HepG2 (cell line): ENCODE measurements around the gene MBIP. TPM values are rescaled to one million over a fixed set of nuclear protein-coding genes. Genes with fewer than 3 reads are reported as not detected.
A peak's percentile ranks its signal among the peaks of the same experiment; 100 is the strongest.

Experiments used
- AGO1 ChIP-seq: fragments of 200-400 bp; formaldehyde crosslinking; IDR thresholded peaks from 2 replicates; pipeline ENCODE4 v1.6.1; 2017; ENCODE audit warnings: mild to moderate bottlenecking, low read depth, low read length, moderate library complexity; ENCODE audit not compliant: poor library complexity, severe bottlenecking
- ATAD3A ChIP-seq: sonication (generic); formaldehyde crosslinking; IDR thresholded peaks from 2 replicates; pipeline ENCODE4 v1.4.0; 2020; ENCODE audit warnings: missing genetic modification reagents
- CBFB ChIP-seq: sonication (generic); formaldehyde crosslinking; IDR thresholded peaks from 2 replicates; pipeline ENCODE4 v1.4.0; 2020; ENCODE audit warnings: missing genetic modification reagents
- GZF1 ChIP-seq: sonication (generic); formaldehyde crosslinking; IDR thresholded peaks from 2 replicates; pipeline ENCODE4 v1.5.1; 2020; ENCODE audit warnings: mild to moderate bottlenecking, missing genetic modification reagents
- HDAC1 ChIP-seq: sonication (generic); formaldehyde crosslinking; IDR thresholded peaks from 2 replicates; pipeline ENCODE4 v1.5.1; 2020; ENCODE audit warnings: mild to moderate bottlenecking, missing genetic modification reagents
- MED13 ChIP-seq: sonication (generic); formaldehyde crosslinking; IDR thresholded peaks from 2 replicates; pipeline ENCODE4 v1.5.0; 2020; ENCODE audit warnings: missing genetic modification reagents
- RELA ChIP-seq: sonication (generic); formaldehyde crosslinking; IDR thresholded peaks from 2 replicates; pipeline ENCODE4 v1.4.0; 2020; ENCODE audit warnings: missing genetic modification reagents
- SMAD9 ChIP-seq: sonication (generic); formaldehyde crosslinking; IDR thresholded peaks from 2 replicates; pipeline ENCODE4 v1.5.1; 2020; ENCODE audit warnings: mild to moderate bottlenecking, missing genetic modification reagents
- SP140L ChIP-seq: sonication (generic); formaldehyde crosslinking; IDR thresholded peaks from 2 replicates; pipeline ENCODE4 v1.4.0; 2020; ENCODE audit warnings: missing genetic modification reagents, borderline replicate concordance
- ZMYM3 ChIP-seq: sonication (generic); formaldehyde crosslinking; IDR thresholded peaks from 2 replicates; pipeline ENCODE4 v1.5.1; 2020; ENCODE audit warnings: mild to moderate bottlenecking, missing genetic modification reagents
- ZNF607 ChIP-seq: sonication (generic); formaldehyde crosslinking; IDR thresholded peaks from 2 replicates; pipeline ENCODE4 v1.5.1; 2020; ENCODE audit warnings: missing genetic modification reagents, mild to moderate bottlenecking, borderline replicate concordance
- ZNF724P ChIP-seq: sonication (generic); formaldehyde crosslinking; IDR thresholded peaks from 2 replicates; pipeline ENCODE4 v1.8.0; 2022; ENCODE audit warnings: missing genetic modification reagents, borderline replicate concordance
- polyA plus RNA-seq, 8 experiments: library from polyadenylated mRNA; depleted of rRNA in 3 of 8; stranded (reverse) in 7 of 8; unstranded in 1 of 8; fragments of >200 nt; fragmentation: Illumina TruSeq in 4 of 8; extraction: Trizol in 4 of 8; gene quantifications; 2 replicates each; pipeline versions ENCODE4 v1.2.1 to v1.2.3, GENCODE V29; 2011 to 2016; ENCODE audit warnings: low read depth in 4 of 8, missing spikeins in 1 of 8, mixed read lengths in 1 of 8; ENCODE audit not compliant: insufficient read depth in 1 of 8
- total RNA-seq, 5 experiments: library from RNA; depleted of rRNA; stranded (reverse); fragments of >200 nt; fragmentation: Illumina TruSeq; extraction: Trizol; gene quantifications; 2 replicates each; pipeline ENCODE4 v1.2.3, GENCODE V29; 2016; ENCODE audit warnings: low read depth in 1 of 5
- TF ChIP-seq, protein P1 (sequence below): sonication (generic); formaldehyde crosslinking; IDR thresholded peaks from 2 replicates; pipeline ENCODE4 v1.9.0; 2021; ENCODE audit warnings: missing genetic modification reagents, mild to moderate bottlenecking, borderline replicate concordance
- TF ChIP-seq, protein P2 (sequence below): sonication (generic); formaldehyde crosslinking; IDR thresholded peaks from 2 replicates; pipeline ENCODE4 v1.4.0; 2020; ENCODE audit warnings: mild to moderate bottlenecking, missing genetic modification reagents
- TF ChIP-seq, protein P3 (sequence below): sonication (generic); formaldehyde crosslinking; IDR thresholded peaks from 2 replicates; pipeline ENCODE4 v1.5.0; 2020; ENCODE audit warnings: mild to moderate bottlenecking, low read depth, missing genetic modification reagents, borderline replicate concordance
- TF ChIP-seq, protein P4 (sequence below): sonication (generic); formaldehyde crosslinking; IDR thresholded peaks from 2 replicates; pipeline ENCODE4 v1.5.0; 2020; ENCODE audit warnings: missing genetic modification reagents
- TF ChIP-seq, protein P5 (sequence below): sonication (generic); formaldehyde crosslinking; IDR thresholded peaks from 2 replicates; pipeline ENCODE4 v1.4.0; 2020; ENCODE audit warnings: missing genetic modification reagents, borderline replicate concordance
- TF ChIP-seq, protein P6 (sequence below): sonication (generic); formaldehyde crosslinking; IDR thresholded peaks from 2 replicates; pipeline ENCODE4 v1.5.1; 2020; ENCODE audit warnings: missing genetic modification reagents, mild to moderate bottlenecking, borderline replicate concordance
- TF ChIP-seq, protein P7 (sequence below): IDR thresholded peaks from 2 replicates; pipeline ENCODE4 v1.6.1; 2016; ENCODE audit warnings: low read depth, control low read depth

The MBIP gene
- total and polyA plus RNA-seq, 2 of the 13 experiments (the other 11 are each of a cell fraction or from before 2014, with no cell fraction given) = 48.1 to 48.6 TPM

DNA sequence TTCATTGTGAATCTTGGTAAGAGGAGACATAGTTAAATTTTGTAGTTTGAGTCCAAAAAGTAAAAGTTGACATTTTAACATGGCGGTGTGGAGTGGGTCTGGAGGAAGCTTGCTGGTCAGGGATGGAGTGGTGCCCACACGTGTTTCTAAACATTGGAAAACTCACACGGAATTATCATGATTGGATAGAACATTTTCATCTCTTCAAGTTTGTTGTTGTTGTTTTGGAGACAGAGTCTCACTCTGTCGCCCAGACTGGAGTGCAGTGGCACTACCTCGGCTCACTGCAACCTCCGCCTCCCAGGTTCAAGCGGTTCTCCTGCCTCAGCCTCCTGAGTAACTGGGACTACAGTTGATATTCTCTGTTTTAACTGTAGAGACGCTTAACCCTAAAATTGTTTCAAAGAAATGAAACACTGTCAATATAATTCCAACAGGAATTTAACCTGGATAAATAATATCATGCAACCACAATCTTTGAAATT is 502 bp upstream of the MBIP start (continued):
- TF ChIP-seq, protein P1, sequence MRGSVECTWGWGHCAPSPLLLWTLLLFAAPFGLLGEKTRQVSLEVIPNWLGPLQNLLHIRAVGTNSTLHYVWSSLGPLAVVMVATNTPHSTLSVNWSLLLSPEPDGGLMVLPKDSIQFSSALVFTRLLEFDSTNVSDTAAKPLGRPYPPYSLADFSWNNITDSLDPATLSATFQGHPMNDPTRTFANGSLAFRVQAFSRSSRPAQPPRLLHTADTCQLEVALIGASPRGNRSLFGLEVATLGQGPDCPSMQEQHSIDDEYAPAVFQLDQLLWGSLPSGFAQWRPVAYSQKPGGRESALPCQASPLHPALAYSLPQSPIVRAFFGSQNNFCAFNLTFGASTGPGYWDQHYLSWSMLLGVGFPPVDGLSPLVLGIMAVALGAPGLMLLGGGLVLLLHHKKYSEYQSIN (CRISPR knock-in tag) = no peak
- TF ChIP-seq GZF1 (CRISPR knock-in tag) (no peak; the same call in 1 of the 2 replicates), RELA (CRISPR knock-in tag) (no peak), CBFB (no peak), SMAD9 (CRISPR knock-in tag) (peak; percentile 53; the same call in 1 of the 2 replicates), AGO1 (no peak), HDAC1 (CRISPR knock-in tag) (no peak), ZMYM3 (CRISPR knock-in tag) (peak; percentile 79; the same call in 1 of the 2 replicates), SP140L (CRISPR knock-in tag) (no peak), ATAD3A (no peak), ZNF607 (no peak), ZNF724P (CRISPR knock-in tag) (0 out of 2 replicates have a peak, but pooled peaks have one; percentile 10), MED13 (peak; percentile 71; the same call in 1 of the 2 replicates)
- TF ChIP-seq, protein P2, sequence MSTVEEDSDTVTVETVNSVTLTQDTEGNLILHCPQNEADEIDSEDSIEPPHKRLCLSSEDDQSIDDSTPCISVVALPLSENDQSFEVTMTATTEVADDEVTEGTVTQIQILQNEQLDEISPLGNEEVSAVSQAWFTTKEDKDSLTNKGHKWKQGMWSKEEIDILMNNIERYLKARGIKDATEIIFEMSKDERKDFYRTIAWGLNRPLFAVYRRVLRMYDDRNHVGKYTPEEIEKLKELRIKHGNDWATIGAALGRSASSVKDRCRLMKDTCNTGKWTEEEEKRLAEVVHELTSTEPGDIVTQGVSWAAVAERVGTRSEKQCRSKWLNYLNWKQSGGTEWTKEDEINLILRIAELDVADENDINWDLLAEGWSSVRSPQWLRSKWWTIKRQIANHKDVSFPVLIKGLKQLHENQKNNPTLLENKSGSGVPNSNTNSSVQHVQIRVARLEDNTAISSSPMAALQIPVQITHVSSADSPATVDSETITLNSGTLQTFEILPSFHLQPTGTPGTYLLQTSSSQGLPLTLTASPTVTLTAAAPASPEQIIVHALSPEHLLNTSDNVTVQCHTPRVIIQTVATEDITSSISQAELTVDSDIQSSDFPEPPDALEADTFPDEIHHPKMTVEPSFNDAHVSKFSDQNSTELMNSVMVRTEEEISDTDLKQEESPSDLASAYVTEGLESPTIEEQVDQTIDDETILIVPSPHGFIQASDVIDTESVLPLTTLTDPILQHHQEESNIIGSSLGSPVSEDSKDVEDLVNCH (CRISPR knock-in tag) = no peak
- TF ChIP-seq, protein P3, sequence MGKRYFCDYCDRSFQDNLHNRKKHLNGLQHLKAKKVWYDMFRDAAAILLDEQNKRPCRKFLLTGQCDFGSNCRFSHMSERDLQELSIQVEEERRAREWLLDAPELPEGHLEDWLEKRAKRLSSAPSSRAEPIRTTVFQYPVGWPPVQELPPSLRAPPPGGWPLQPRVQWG (CRISPR knock-in tag) = no peak
- TF ChIP-seq, protein P4, sequence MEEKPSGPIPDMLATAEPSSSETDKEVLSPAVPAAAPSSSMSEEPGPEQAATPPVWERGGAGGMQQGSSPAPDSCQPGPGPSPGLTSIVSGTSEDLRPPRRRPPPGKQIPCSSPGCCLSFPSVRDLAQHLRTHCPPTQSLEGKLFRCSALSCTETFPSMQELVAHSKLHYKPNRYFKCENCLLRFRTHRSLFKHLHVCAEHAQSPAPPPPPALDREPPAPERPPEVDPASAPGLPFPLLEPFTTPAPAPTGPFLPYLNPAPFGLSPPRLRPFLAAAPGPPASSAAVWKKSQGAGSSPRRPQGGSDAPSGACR (CRISPR knock-in tag) = peak; percentile 7; the same call in 1 of the 2 replicates
- TF ChIP-seq, protein P5, sequence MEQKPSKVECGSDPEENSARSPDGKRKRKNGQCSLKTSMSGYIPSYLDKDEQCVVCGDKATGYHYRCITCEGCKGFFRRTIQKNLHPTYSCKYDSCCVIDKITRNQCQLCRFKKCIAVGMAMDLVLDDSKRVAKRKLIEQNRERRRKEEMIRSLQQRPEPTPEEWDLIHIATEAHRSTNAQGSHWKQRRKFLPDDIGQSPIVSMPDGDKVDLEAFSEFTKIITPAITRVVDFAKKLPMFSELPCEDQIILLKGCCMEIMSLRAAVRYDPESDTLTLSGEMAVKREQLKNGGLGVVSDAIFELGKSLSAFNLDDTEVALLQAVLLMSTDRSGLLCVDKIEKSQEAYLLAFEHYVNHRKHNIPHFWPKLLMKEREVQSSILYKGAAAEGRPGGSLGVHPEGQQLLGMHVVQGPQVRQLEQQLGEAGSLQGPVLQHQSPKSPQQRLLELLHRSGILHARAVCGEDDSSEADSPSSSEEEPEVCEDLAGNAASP (CRISPR knock-in tag) = no peak
- TF ChIP-seq, protein P6, sequence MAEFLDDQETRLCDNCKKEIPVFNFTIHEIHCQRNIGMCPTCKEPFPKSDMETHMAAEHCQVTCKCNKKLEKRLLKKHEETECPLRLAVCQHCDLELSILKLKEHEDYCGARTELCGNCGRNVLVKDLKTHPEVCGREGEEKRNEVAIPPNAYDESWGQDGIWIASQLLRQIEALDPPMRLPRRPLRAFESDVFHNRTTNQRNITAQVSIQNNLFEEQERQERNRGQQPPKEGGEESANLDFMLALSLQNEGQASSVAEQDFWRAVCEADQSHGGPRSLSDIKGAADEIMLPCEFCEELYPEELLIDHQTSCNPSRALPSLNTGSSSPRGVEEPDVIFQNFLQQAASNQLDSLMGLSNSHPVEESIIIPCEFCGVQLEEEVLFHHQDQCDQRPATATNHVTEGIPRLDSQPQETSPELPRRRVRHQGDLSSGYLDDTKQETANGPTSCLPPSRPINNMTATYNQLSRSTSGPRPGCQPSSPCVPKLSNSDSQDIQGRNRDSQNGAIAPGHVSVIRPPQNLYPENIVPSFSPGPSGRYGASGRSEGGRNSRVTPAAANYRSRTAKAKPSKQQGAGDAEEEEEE (CRISPR knock-in tag) = peak; percentile 92
- TF ChIP-seq, protein P7, sequence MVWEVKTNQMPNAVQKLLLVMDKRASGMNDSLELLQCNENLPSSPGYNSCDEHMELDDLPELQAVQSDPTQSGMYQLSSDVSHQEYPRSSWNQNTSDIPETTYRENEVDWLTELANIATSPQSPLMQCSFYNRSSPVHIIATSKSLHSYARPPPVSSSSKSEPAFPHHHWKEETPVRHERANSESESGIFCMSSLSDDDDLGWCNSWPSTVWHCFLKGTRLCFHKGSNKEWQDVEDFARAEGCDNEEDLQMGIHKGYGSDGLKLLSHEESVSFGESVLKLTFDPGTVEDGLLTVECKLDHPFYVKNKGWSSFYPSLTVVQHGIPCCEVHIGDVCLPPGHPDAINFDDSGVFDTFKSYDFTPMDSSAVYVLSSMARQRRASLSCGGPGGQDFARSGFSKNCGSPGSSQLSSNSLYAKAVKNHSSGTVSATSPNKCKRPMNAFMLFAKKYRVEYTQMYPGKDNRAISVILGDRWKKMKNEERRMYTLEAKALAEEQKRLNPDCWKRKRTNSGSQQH (CRISPR knock-in tag) = no peak
